ENCODE measurements around the gene SCG5.

SCG5 gene

GRCh38 chr15:32729700-32730395, 88.3 kb downstream of the SCG5 start:
- DNase-seq = no peak

DNA sequence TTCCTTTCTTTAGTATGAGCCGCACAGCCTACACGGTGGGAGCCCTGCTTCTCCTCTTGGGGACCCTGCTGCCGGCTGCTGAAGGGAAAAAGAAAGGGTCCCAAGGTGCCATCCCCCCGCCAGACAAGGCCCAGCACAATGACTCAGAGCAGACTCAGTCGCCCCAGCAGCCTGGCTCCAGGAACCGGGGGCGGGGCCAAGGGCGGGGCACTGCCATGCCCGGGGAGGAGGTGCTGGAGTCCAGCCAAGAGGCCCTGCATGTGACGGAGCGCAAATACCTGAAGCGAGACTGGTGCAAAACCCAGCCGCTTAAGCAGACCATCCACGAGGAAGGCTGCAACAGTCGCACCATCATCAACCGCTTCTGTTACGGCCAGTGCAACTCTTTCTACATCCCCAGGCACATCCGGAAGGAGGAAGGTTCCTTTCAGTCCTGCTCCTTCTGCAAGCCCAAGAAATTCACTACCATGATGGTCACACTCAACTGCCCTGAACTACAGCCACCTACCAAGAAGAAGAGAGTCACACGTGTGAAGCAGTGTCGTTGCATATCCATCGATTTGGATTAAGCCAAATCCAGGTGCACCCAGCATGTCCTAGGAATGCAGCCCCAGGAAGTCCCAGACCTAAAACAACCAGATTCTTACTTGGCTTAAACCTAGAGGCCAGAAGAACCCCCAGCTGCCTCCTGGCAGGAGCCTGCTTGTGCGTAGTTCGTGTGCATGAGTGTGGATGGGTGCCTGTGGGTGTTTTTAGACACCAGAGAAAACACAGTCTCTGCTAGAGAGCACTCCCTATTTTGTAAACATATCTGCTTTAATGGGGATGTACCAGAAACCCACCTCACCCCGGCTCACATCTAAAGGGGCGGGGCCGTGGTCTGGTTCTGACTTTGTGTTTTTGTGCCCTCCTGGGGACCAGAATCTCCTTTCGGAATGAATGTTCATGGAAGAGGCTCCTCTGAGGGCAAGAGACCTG, 89.5 kb downstream of the SCG5 start:
- DNase-seq = peak in 1 of 2 experiments; percentile 23

- no peak for DNase-seq
Observed at GRCh38 chr15:32732574-32733157, 91.2 kb downstream of the SCG5 start.

DNA sequence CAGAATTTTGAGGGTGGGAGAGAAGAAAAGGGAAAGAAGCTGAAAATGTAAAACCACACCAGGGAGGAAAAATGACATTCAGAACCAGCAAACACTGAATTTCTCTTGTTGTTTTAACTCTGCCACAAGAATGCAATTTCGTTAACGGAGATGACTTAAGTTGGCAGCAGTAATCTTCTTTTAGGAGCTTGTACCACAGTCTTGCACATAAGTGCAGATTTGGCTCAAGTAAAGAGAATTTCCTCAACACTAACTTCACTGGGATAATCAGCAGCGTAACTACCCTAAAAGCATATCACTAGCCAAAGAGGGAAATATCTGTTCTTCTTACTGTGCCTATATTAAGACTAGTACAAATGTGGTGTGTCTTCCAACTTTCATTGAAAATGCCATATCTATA, 91.8 kb downstream of the SCG5 start:
- no peak for DNase-seq

GRCh38 chr15:32735989-32736700, 94.6 kb downstream of the SCG5 start:
- DNase-seq = no peak

GRCh38 chr15:32736701-32737061, 95.2 kb downstream of the SCG5 start:
- DNase-seq = no peak

DNA sequence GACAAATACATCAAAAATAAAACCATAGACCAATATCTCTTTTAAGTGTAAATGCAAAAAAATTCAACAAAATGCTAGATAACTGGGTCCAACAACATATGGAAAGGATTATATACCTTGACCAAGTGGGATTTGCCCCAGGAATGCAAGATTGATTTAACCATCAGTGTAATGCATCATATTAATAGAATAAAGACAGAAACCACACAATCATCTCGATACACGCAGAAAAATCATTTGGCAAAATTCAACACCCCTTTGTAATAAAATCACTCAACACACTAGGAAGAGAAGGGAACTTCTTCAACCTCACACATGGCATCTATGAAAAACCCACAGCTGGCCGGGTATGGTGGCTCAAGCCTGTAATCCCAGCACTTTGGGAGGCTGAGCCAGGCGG, 95.8 kb downstream of the SCG5 start:
- DNase-seq = no peak

GRCh38 chr15:32738666-32739065, 97.2 kb downstream of the SCG5 start:
- no peak for DNase-seq

- DNase-seq = no peak
Observed at GRCh38 chr15:32739522-32740063, 98.1 kb downstream of the SCG5 start.

GRCh38 chr15:32743411-32744140, 102.1 kb downstream of the SCG5 start:
- no peak for DNase-seq

DNA sequence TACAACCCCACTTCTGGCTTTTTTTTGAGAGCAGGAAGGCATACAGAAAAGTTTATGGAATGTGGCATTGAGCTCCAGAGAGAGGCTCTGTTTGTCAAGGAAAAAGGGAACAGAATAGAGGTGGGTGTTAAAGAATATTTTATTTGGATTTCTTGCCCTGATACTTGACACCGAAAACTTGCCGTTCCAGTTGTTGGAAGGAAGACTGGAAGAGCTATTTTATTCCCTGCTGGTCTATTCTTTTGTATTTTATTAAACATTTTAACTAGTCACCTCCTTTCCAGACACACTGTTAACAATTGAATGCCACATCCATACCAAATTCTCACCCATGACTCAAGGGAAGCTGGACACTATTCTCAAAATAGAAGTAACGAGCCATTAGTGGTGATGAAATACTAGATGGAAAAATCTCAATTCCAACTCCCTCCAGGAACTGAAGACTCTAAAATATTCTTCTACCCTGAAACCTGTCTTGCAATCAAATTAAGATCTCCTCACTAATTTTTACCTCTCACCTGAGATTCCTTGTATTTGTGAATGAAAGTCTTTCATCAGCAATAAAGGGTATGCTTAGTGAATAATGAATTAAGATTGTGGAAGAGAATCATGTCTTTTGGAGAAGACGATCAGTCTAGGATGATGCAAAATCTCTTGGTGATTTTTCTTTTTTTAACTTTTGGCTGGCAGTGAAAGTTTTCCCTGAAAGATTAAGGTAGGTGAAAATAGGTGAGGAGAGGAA, 104.8 kb downstream of the SCG5 start:
- no peak for DNase-seq

Measured in NCI-H187 (cell line).